ENCODE measurements around the gene SHLD1. TPM values are rescaled to one million over a fixed set of nuclear protein-coding genes. Genes with fewer than 3 reads are reported as not detected.
A peak's percentile ranks its signal among the peaks of the same experiment; 100 is the strongest.

The SHLD1 gene
- total and polyA plus RNA-seq, 5 experiments from 2014 or later, result 11.2 to 23.5 (median 19.1) TPM

- no peaks in the 10 kb centered on the region for H3K27me3 Mint-ChIP-seq
- POLR2A ChIA-PET, result no interaction called here
- ATAC-seq (no peak), DNase-seq (no peak)
- H3K4me1 Mint-ChIP-seq, result peaks cover 18 to 38% (median 27%) of the 10 kb centered on the region in 4 donors
- H3K27ac Mint-ChIP-seq, result peak overlapping the region in 4 of 10 donors; percentile 66 to 87 (median 81)
- no peaks in the 10 kb centered on the region for H3K9me3 Mint-ChIP-seq
- H3K4me3 Mint-ChIP-seq, result no peak overlapping the region
- peaks cover 5 to 43% (median 7%) of the 10 kb centered on the region in 3 donors for H3K36me3 Mint-ChIP-seq
Observed at GRCh38 chr20:5806457-5807263, 56.5 kb downstream of the SHLD1 start.

GRCh38 chr20:5807431-5807830 is 57.2 kb downstream of the SHLD1 start:
- POLR2A ChIA-PET, result no interaction called here
- Mint-ChIP-seq H3K4me1 (peaks cover 13 to 33% (median 25%) of the 10 kb centered on the region in 4 donors), H3K36me3 (peaks cover 2 to 38% (median 5%) of the 10 kb centered on the region in 3 donors), H3K27ac (peak overlapping the region in 3 of 10 donors; percentile 11 to 87 (median 84)), H3K9me3 (no peaks in the 10 kb centered on the region), H3K4me3 (no peak overlapping the region), H3K27me3 (no peaks in the 10 kb centered on the region)
- ATAC-seq (no peak), DNase-seq (no peak)

DNA sequence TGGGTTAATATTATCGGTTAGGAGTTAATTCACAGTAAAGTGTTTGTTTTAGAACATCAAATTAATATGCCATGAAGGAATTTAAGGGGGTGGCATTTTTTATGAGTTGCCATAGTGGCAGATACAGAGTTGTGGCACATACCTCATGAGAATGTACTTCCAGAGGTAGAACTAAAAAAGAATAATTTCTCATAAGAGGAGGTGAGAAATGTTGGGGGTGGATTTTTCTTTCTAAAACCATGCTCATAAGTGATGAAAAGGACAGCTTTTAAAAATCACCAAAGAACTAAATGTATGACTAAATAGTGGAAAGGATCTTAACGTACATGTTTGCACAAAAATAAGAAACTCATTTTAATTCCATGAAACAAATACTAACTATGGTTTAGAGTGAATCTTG is 58.7 kb downstream of the SHLD1 start:
- no peaks in the 10 kb centered on the region for H3K9me3 Mint-ChIP-seq
- POLR2A ChIA-PET, result interaction anchor here (0.6 kb wide), 1 partner anchor 63 kb away, joined by 5 read pairs; no protein-coding TSS in a partner anchor
- DNase-seq, result no peak

DNA sequence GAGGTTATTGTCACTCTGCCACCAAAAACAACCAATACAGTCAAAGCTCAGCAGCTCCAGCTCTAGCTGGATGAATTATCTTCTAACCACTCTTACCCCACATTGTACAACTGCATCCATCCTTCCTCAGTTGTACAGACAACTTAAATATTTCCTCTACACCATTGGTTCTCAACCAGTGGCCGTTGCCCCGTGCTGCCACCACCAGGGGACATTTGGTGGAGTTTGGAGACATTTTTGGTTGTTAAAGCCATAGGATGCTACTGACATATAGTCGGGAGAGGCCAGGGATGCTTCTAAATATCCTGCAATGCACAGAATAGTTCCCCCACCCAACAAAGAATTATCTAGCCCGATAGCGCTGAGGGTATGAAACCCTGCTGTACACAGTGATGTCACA is 59.3 kb downstream of the SHLD1 start:
- POLR2A ChIA-PET, result interaction anchor here (0.6 kb wide), 1 partner anchor 64 kb away, joined by 5 read pairs; no protein-coding TSS in a partner anchor
- Mint-ChIP-seq H3K36me3 (peaks cover 0 to 36% (median 5%) of the 10 kb centered on the region in 3 donors), H3K27ac (peak overlapping the region in 1 of 10 donors; percentile 27), H3K9me3 (no peaks in the 10 kb centered on the region), H3K27me3 (no peaks in the 10 kb centered on the region), H3K4me1 (peaks cover 11 to 24% (median 16%) of the 10 kb centered on the region in 4 donors), H3K4me3 (no peak overlapping the region)
- no peak for ATAC-seq
- no peak for DNase-seq

More for the DNA sequence above, 58.7 kb downstream of the SHLD1 start:
- H3K36me3 Mint-ChIP-seq, result peaks cover 0 to 36% (median 5%) of the 10 kb centered on the region in 3 donors
- H3K4me1 Mint-ChIP-seq, result peaks cover 13 to 28% (median 19%) of the 10 kb centered on the region in 4 donors
- ATAC-seq, result no peak
- H3K27me3 Mint-ChIP-seq, result no peaks in the 10 kb centered on the region
- no peak overlapping the region for H3K4me3 Mint-ChIP-seq
- H3K27ac Mint-ChIP-seq, result no peak overlapping the region

- Mint-ChIP-seq H3K27me3 (no peaks in the 10 kb centered on the region), H3K4me1 (peaks cover 7 to 14% (median 11%) of the 10 kb centered on the region in 4 donors), H3K9me3 (no peaks in the 10 kb centered on the region), H3K36me3 (peaks cover 0 to 42% (median 5%) of the 10 kb centered on the region in 3 donors), H3K4me3 (no peak overlapping the region), H3K27ac (peak overlapping the region in 1 of 10 donors; percentile 39)
- POLR2A ChIA-PET, result no interaction called here
- ATAC-seq, result no peak
- DNase-seq, result no peak
Observed at GRCh38 chr20:5810800-5811422, 60.7 kb downstream of the SHLD1 start.

DNA sequence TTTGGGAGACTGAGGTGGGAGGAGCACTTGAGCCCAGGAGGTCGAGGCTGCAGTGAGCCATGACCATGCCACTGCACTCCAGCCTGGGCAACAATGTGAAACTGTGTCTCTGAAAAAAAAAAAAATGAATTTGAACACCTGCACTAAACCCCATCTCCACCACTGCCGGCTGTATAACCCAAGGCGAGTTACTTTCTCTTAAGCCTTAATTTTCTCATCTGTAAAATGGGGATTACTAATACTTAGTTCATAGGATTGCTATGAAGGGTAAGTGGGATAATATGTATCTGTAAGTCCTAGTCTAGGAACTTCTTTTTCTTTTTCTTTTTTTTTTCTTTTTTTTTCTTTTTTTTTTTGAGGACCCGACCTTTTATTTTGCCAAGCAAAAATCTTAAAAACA is 61.5 kb downstream of the SHLD1 start:
- Mint-ChIP-seq H3K4me3 (no peak overlapping the region), H3K27ac (peak overlapping the region in 1 of 10 donors; percentile 31), H3K36me3 (peaks cover 0 to 41% (median 1%) of the 10 kb centered on the region in 3 donors), H3K9me3 (no peaks in the 10 kb centered on the region), H3K27me3 (no peaks in the 10 kb centered on the region), H3K4me1 (peaks cover 1 to 7% (median 4%) of the 10 kb centered on the region in 4 donors)
- POLR2A ChIA-PET, result no interaction called here
- DNase-seq (no peak), ATAC-seq (no peak)

- Mint-ChIP-seq H3K36me3 (peaks cover 0 to 40% (median 2%) of the 10 kb centered on the region in 3 donors), H3K4me3 (no peak overlapping the region)
Observed at GRCh38 chr20:5818346-5818681, 68.1 kb downstream of the SHLD1 start.

DNA sequence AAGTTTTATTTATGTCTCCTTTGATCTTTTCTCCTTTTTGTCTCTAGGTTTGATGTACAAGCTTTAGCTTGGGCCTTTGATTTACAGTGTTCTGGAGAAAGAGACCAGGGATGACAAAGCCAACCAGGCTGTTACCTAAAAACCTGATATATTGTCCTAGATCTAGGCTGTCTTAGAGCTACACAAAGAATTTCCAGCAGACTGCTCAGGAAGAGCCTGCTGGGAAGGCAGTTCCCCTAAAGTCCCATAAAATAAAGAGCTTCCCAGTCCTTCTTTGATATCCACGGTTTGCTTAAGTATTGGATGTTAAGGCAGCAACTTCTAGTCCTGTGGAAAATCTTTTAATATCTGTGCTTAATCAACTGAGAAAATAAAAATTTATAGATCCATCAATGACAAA is 70.5 kb downstream of the SHLD1 start:
- DNase-seq (no peak), ATAC-seq (no peak)
- H3K4me3 Mint-ChIP-seq, result no peak overlapping the region
- no peaks in the 10 kb centered on the region for H3K27me3 Mint-ChIP-seq
- no peaks in the 10 kb centered on the region for H3K9me3 Mint-ChIP-seq
- H3K27ac Mint-ChIP-seq, result no peak overlapping the region
- POLR2A ChIA-PET, result no interaction called here
- peaks cover 0 to 36% (median 6%) of the 10 kb centered on the region in 3 donors for H3K36me3 Mint-ChIP-seq
- H3K4me1 Mint-ChIP-seq, result peaks cover 10 to 17% (median 12%) of the 10 kb centered on the region in 4 donors

More at GRCh38 chr20:5818346-5818681, 68.1 kb downstream of the SHLD1 start:
- no peaks in the 10 kb centered on the region for H3K9me3 Mint-ChIP-seq
- ATAC-seq, result no peak
- H3K27me3 Mint-ChIP-seq, result no peaks in the 10 kb centered on the region
- peak overlapping the region in 4 of 10 donors; percentile 33 to 65 (median 44) for H3K27ac Mint-ChIP-seq
- H3K4me1 Mint-ChIP-seq, result peaks cover 5 to 15% (median 9%) of the 10 kb centered on the region in 4 donors
- DNase-seq, result no peak
- POLR2A ChIA-PET, result no interaction called here

- no peak overlapping the region for H3K4me3 Mint-ChIP-seq
- peaks cover 12 to 26% (median 16%) of the 10 kb centered on the region in 4 donors for H3K4me1 Mint-ChIP-seq
- no peak for DNase-seq
- no peaks in the 10 kb centered on the region for H3K9me3 Mint-ChIP-seq
- ATAC-seq, result no peak
- peaks cover 0 to 33% (median 7%) of the 10 kb centered on the region in 3 donors for H3K36me3 Mint-ChIP-seq
- POLR2A ChIA-PET, result no interaction called here
- no peak overlapping the region for H3K27ac Mint-ChIP-seq
- no peaks in the 10 kb centered on the region for H3K27me3 Mint-ChIP-seq
Observed at GRCh38 chr20:5821627-5822215, 71.5 kb downstream of the SHLD1 start.

- no peak for ATAC-seq
- H3K4me1 Mint-ChIP-seq, result peaks cover 14 to 34% (median 18%) of the 10 kb centered on the region in 4 donors
Observed at GRCh38 chr20:5822569-5822968, 72.4 kb downstream of the SHLD1 start.

DNA sequence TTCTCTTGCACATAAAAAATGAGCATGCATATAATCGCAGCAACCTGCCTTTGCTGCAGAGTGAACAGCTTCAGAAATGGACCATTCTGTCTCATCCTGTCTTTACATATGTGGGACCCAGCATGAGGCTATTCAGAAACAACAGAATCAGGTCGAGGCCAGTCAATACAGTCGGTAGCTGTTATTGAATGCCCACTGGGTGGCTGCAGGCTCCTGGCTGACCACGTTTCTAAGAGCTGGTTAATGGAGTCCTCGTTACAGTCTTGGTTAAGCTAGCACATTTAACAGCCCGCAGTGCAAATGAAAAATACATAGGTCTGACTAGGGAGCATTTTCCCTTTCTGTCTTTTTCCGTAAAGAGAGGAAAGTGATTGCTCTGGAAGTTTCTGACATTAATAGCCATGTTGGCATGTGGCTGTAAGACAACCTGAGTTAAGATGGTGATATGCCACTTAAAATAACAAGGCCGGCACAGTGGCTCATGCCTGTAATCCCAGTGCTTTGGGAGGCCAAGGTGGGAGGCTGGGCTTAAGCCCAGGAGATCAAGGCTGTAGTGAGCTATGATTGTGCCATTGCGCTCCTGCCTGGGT is 75.0 kb downstream of the SHLD1 start:
- Mint-ChIP-seq H3K27me3 (no peaks in the 10 kb centered on the region), H3K4me1 (peaks cover 10 to 34% (median 15%) of the 10 kb centered on the region in 4 donors), H3K4me3 (no peak overlapping the region), H3K36me3 (peaks cover 0 to 27% (median 5%) of the 10 kb centered on the region in 3 donors), H3K27ac (no peak overlapping the region), H3K9me3 (no peaks in the 10 kb centered on the region)
- DNase-seq, result no peak
- no peak for ATAC-seq
- POLR2A ChIA-PET, result no interaction called here

More at GRCh38 chr20:5822569-5822968, 72.4 kb downstream of the SHLD1 start:
- no peaks in the 10 kb centered on the region for H3K27me3 Mint-ChIP-seq
- peak overlapping the region in 2 of 10 donors; percentile 27 to 31 for H3K27ac Mint-ChIP-seq
- H3K36me3 Mint-ChIP-seq, result peaks cover 0 to 33% (median 7%) of the 10 kb centered on the region in 3 donors
- POLR2A ChIA-PET, result no interaction called here
- no peak overlapping the region for H3K4me3 Mint-ChIP-seq
- no peak for DNase-seq
- no peaks in the 10 kb centered on the region for H3K9me3 Mint-ChIP-seq

DNA sequence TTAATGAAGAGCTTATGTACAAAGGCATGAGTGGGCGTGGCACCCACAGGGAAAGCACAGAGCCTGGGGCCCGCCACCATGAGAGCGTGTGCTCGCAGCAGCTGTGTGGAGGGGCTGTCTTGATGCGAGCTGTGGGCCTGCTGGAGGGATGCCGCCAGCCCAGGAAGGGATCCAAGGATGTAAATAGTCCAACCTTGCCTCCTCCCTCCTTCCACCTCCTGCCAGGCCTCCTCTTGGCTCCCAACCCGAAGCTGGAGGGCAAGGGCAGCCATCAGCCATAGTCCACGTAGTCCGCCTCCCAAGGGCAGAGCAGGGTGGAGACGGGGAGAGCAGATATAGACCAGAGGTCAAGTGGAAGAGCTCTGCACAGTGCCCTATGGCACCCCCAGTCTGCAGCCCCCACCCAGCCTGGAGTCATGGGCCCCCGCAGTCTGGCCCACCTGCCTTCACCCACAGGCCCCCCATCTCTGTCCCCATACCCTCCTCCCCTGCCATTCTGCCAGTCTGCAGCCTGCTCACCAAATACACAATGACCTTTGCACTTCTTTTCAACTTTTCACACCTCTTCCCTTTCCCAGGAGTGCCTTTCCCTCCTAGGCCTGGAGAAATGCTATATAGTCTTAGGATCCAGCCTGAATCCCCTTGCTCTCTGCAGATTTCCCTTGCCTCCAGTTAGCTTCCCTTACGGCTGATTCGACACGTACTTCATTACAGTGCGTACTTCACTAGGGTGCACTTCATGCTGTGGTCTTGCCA is 77.1 kb downstream of the SHLD1 start:
- Mint-ChIP-seq H3K9me3 (no peaks in the 10 kb centered on the region), H3K4me3 (no peak overlapping the region), H3K27ac (peak overlapping the region in 3 of 10 donors; percentile 34 to 74 (median 71)), H3K4me1 (peaks cover 10 to 34% (median 15%) of the 10 kb centered on the region in 4 donors), H3K27me3 (no peaks in the 10 kb centered on the region), H3K36me3 (peaks cover 0 to 24% (median 7%) of the 10 kb centered on the region in 3 donors)
- POLR2A ChIA-PET, result interaction anchor here (0.6 to 0.7 kb wide), 2 partner anchors 225 to 257 kb away, joined by 4 to 9 read pairs; no protein-coding TSS in a partner anchor
- ATAC-seq (peak; percentile 20 to 65), DNase-seq (no peak)
